ENCODE data around the gene GRIK3.

GRIK3 gene

DNA sequence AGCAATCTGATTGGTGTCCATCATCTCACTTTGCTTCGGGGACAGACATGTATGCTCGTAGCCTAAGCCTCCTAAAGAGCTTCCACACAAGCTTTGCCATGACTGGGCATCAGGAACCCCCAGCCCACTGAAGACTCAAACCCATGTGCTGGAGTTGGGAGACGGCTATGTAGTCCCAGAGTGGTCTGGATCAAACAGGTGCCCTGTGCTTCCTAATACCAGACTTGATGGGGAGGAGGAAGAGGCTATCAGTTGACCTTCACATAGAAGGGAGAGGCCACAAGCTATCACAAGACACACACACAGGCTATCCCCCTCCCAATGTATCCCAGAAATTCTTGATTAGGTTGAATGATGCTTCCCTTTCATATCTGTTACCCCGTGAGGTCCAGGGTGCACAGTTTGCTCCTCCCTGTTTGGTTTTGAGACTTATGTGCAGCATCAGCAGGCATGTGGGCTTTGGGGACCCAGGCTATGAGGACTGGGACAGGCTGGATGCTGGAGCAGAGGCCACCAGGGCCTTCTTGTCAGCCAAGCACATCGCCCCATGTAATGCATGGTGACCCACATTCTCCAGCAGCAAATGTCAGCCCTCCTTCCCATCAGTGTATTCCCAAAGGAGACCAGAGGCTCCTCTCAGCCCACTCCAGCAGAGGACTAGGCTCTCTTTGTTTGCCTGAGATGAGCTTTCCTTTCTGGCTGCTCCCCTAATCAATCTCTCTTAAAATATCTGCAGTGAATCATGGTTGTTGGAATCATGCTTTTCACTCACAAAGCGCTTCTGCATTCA, 159.8 kb downstream of the GRIK3 start:
- no peak for DNase-seq (ENCODE audit: low spot score)

DNA sequence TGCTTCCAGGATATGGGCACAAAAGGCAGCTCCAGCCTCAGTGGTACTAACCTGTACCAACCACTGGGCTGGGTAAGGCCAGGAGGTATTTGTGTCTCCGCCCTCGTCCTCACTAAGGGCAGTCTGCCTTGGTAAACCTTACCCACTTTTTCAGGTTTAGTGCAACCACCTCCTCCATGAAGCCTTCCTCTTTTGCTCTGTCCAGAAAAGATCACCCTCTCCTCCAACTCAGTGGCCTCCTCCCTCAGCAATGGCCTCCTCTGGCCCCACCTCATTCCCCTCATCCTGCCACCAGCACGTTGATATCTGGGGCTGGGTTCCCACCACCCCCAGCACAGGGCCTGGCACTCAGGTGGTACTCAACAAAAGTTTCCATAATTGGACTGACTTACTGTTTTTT, 161.5 kb downstream of the GRIK3 start:
- DNase-seq (ENCODE audit: low spot score): no peak

GRCh38 chr1:36872126-36872754, 162.1 kb downstream of the GRIK3 start:
- no peak for DNase-seq (ENCODE audit: low spot score)

DNA sequence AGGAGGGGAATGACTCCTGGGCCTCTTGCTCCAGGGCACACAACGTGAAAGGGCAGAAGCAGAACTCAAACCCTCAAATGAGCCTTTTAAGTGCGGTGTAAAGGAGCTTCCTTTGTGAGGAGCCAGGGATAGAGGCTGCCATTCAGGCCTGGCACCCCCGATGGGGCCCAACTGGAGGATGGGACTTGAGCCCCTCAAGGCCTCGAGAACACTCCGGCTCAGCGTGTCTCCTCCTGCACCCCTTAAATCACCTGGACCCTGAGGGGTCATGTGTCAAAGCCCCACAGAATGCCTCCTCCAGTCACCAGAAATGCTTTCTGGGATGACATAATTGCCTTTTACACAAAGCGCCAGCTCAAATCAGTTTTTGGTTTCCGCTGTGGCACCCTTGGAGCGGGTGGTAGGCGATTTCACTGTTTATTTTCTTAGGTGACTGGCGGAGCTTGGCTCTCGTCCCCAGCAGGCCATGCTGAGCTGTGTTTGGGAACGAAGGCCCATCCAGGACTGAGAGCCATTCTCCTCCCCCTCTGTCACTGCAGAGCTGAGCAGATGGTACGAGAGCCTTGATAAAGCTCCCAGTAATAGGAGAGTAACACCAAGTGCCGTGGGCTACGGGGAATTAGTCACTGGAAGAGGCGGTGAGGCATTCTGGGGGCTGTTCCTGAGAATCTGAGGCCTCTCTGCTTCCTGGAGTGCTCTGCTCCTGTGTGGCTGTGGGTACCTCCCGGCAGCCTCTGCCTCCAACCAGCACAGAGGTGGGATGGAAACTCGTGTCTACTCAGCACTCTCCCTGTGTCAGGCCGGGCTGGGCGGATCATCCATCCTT, 163.0 kb downstream of the GRIK3 start:
- no peak for DNase-seq (ENCODE audit: low spot score)

DNA sequence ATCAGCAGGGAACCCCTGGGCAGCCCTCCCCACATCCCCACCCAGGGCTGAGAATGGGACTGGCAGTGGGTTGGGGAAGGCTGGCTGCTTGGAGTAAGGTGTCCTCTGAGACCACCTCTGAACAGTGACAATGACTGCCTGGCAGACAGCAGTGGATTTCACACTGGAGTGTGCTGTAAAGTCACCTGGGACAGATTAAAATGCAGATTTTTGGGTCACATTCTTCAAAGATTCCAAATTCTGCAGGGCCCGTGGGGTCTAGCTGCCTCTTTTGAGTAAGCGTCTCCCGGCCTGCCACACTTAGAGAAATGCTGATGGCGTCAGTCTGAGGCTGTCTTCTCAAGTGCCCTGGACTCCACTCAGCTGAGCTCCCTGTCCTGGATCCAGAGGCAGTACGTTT, 164.5 kb downstream of the GRIK3 start:
- DNase-seq (ENCODE audit: low spot score): no peak

- DNase-seq (ENCODE audit: low spot score): no peak
These were observed 165.3 kb downstream of the GRIK3 start for GRCh38 chr1:36869054-36869453.

GRCh38 chr1:36867575-36867974, 166.7 kb downstream of the GRIK3 start:
- DNase-seq (ENCODE audit: low spot score): no peak

DNA sequence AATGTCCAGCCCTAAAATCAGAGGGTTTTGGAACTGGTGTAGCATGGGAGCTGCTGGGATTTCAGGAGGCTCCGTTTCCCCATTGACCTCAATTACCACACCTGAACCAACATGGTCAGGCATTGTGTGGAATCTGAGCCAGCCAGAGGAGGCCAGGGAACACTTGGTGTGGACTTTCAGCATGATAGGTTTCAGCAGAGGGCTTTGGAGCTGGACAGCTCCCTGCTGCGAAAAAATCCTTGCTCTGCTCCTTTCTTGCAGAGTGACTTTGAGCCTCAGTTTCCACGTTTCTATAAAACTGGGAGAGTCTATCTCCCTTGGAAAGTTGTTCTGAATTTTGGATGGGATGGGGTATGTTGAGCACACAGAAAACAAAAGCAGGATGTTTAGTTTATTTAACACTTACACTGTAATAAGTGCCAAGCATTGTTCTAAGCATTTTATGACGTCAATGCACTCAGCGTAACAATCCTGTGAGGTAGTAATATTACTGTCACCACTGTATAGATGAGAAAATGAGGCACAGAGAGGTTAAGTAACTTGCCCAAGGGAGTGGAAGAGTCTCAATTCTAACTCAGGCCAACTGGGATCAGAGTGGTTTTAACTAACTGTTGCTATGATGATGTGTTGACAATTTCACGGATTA, 168.0 kb downstream of the GRIK3 start:
- DNase-seq (ENCODE audit: low spot score): no peak

DNA sequence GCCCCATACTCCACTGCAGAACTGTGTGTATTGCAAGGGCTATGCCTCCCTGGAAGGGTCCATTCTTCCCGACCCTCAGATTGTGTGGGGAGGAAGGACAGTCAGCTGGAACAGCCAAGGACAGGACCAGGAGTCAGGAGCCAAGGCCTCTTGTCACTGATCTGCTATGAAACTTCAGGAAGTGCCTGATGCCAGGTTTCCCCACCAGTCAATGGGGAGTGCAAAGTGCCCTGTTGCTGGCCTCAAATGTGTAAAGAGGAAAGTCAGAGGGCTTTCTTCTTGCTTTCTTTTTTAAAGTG, 168.8 kb downstream of the GRIK3 start:
- no peak for DNase-seq (ENCODE audit: low spot score)

- DNase-seq (ENCODE audit: low spot score): no peak
These were observed 169.3 kb downstream of the GRIK3 start for GRCh38 chr1:36864823-36865601.

DNA sequence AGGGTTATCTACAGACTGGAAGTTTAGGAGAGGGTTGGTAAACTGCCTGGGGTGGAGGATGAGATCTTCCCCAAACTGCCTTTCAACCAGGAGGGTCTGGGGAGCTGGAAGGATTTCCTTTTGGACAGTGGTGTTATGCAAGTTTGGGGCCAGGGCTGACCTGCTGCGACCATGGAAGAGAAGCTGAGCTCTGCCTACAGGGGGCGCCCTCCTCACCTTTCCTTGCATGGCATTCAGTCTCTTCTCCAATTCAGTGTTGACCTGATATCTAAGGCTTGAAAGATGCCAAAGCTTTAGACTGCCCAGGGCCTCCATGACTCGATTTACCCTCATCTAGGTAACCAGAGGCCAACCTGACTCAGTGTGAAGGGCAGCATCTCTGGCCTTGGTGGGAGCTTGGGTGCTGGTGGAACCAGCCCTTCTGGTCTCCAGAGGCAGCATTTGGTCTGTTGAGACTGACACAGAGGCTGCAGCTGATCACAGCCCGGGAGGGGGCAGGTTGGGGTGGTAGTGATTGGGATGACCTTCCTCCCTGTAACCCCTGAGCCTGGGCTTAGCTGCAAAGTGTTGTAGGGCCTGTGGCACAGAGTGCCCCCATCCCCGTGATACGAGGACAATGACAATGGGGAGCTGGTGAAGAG, 170.0 kb downstream of the GRIK3 start:
- DNase-seq (ENCODE audit: low spot score): no peak

DNA sequence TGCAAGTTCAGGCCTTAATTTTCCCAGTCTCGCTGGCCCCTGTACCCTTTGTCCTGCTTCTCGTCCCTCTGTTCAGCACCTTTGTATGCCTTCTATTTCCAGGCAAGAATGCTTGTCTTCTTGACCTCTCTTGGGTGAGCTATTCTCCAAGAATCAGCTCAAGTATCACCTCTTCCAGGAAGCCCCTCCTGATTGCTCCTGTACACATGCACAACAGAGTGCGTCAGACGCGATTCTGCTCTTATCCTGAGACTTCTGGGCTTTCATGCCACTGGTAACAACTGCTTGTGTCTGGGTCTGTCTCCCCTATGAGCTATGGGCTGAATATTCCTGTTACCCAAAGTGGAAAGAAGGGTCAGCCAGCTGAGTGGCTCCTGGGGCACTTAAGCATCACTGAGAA, 170.8 kb downstream of the GRIK3 start:
- DNase-seq (ENCODE audit: low spot score): no peak

- no peak for DNase-seq (ENCODE audit: low spot score)
These were observed 171.3 kb downstream of the GRIK3 start for GRCh38 chr1:36863061-36863460.

DNA sequence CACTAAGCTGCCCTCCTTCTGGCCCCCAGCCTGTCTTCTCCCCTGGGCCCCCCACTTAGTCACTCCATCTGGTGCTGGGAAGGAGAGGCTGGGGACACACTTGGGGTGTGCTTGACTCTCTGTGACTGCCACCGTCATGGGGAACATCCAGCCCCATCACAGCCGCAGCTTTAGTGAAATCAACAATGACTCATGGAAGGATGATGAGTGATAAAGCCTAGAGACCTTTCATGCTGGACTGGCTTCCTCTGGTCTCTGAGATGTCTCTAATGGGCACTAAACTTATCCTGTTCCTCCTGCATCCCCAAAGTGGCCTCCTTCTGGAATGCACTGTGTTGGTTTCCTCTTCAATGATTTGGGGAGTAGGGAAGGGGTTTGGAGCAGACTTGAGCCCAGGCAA, 172.9 kb downstream of the GRIK3 start:
- DNase-seq (ENCODE audit: low spot score): no peak

GRCh38 chr1:36859926-36860325, 174.4 kb downstream of the GRIK3 start:
- no peak for DNase-seq (ENCODE audit: low spot score)

GRCh38 chr1:36858981-36859380, 175.3 kb downstream of the GRIK3 start:
- DNase-seq (ENCODE audit: low spot score): no peak

DNA sequence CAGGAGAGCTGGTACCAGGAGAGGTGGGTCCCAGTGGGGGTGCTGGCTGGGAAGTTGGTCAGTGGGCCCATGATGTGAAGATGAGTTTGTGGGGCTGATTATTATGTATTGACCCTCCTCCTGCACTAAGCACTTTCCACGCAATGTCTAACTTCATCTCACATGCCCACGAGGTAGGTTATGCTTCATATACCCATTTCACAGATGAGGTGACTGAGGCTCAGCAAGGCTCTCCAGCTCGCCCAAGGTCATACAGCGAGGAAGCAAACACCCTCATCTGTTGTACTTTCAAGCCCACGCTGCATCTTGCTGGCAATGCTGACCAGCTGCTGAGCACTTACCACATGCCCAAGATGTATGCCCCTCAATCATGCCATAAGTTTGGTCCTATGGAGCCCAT, 175.8 kb downstream of the GRIK3 start:
- DNase-seq (ENCODE audit: low spot score): no peak

DNA sequence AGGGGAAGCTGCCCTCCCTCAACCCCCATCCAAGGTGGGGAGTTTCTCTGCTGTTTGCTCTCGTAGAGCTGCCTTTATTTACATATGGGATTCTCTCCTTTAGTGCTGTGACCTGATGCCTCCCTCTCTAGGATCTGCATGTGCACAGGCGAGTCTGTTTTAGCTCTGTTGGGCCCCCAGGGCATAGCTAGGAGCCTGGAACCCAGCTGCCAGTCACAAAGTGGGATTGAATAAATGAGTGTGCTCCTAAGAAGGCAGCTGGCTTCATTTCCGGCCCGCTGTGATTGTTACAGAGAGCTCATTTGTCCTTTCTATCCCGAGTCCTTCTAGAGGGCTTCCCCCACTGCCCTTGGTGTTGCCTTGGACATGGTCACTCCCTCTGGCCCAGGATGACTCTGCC, 176.6 kb downstream of the GRIK3 start:
- no peak for DNase-seq (ENCODE audit: low spot score)

- DNase-seq (ENCODE audit: low spot score): no peak
These were observed 178.4 kb downstream of the GRIK3 start for GRCh38 chr1:36855699-36856494.

DNA sequence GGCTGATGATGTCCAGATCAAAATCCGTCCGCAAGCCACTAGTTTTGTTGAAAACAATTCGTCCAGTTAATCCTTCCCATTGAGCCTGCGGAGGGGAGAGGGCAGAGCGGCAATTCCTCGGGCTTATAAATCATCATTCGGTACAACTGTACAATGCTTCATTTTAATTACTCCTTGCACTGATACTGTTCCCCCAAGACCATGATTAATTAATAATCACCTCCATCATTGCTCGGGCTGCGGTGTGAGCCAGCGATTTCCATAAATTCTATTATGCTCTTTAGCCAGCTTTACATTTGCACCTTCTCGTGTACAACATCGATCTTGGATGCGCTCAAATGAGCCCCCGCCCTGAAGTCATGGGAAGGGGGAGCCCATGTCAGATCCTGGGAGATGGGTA, 180.7 kb downstream of the GRIK3 start:
- no peak for DNase-seq (ENCODE audit: low spot score)

GRCh38 chr1:36852586-36852985, 181.7 kb downstream of the GRIK3 start:
- DNase-seq (ENCODE audit: low spot score): no peak

Measured in AG20443 (cell line).